GM12891 (cell line): ENCODE data around the gene QSOX2.

ENCODE experiments used
- POLR2A ChIP-seq: IDR thresholded peaks from 2 replicates; pipeline ENCODE4 v1.6.1; 2011; ENCODE audit warnings: low read depth, low read length, control low read depth
- POLR2AphosphoS5 ChIP-seq: IDR thresholded peaks from 2 replicates; pipeline ENCODE4 v1.6.1; 2011; ENCODE audit warnings: low read depth, low read length, control low read depth
- SPI1 ChIP-seq: IDR thresholded peaks from 2 replicates; pipeline ENCODE4 v1.6.1; 2011; ENCODE audit warnings: low read depth, low read length, control low read depth
- TAF1 ChIP-seq: IDR thresholded peaks from 2 replicates; pipeline ENCODE4 v1.6.1; 2011; ENCODE audit warnings: low read depth, low read length, control low read depth

DNA sequence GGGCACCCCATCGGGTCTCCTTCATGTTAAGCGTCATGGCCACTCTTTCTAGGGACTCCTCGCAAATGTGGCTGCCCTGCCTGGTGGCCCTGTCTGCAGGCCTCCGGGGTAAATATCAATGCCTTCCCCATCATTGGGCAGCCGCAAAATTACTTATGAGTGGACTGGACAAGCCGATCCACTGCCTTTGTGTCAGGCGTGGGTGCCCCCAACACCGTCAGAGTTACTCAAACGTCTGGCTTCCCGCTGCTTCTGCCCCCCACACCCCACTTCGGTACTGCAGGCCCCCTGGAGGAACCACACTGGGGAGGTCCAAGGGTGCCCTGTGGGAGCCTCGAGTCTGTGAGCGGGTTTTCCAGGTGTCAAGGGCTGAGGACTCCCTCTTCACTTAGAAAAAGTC lies 44.4 kb downstream of the QSOX2 start:
- TF ChIP-seq POLR2AphosphoS5 (no peak), SPI1 (no peak), POLR2A (no peak), TAF1 (no peak)
